ENCODE data around the gene CWC27.

Gene CWC27

DNA sequence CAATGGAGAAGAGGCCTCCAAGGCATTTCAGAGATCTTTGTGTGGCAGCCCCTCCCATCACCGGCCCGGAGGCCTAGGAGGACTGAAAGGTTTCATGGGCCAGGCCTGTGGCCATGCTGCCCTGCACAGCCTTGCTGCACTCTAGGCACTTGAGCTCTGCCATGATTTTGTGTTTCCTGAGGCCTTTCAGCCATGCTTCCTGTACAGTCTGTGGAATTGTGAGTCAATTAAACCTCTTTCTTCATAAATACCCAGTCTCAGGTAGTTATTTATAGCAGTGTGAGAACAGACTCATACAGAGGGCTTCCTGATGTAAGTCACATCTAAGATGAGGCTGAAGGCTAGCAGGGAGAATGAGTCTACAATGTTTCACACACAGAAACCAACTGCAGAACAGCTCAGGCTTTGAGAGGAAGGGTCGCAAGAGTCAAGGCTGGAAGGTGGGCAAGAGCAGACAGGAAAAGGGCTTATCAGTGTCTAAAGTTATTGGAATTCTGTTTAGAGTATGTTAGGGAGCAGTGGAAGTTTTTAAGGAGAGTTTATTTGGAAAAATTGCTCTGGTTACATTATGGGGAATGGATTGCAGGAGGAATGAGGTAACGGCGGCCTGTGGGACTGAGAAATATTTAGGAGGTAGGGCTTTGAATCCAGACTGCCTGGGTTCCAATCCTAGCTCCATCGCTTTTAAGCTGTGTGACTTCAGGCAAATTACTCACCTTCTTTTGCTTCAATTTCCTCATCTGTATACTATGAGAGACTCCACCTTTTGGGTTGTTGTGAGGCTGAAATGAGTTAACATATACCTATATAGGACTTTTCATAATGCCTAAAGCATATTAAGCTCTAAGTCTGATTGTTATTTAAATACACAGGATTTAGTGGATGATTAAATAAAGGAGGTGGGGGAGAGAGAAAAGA lies 291.2 kb downstream of the CWC27 start:
- no peak for DNase-seq (ENCODE audit: low read depth in 1 of 2, low spot score in 1 of 2)

DNA sequence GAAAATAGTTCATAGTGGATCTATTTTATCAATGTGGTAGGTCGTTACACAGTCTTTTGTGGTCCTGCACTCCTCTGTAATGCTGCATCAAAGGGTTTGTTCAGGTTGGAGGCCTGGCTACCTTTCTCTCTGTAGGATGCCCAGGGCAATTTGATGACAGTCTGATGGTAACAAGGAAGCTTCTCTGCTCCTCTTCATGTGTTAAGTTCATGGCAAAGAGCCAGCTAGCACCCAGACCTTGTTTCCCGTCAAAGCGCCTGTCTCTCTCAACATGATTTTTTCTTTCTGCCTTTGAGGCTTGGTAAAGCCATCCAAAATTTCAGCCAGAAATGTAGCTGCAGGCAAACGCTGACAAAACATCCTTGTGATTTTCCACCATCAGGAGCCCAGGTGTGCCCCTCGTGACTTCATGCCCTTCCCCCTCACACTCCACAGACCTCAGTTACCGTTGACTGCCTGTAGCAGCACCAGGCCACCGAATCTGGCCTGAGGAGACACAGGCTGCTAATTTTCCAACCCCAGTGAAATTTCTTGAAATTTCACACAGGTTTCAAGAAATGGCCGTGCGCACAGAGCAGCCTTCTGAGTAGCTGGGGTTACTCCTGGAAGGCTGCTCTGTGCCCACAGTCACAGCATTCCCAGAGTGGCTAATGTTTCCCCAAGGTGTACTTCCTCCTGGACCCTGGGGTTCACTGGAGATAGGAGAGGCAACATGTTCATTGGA lies 292.7 kb downstream of the CWC27 start:
- TF ChIP-seq, protein P1, sequence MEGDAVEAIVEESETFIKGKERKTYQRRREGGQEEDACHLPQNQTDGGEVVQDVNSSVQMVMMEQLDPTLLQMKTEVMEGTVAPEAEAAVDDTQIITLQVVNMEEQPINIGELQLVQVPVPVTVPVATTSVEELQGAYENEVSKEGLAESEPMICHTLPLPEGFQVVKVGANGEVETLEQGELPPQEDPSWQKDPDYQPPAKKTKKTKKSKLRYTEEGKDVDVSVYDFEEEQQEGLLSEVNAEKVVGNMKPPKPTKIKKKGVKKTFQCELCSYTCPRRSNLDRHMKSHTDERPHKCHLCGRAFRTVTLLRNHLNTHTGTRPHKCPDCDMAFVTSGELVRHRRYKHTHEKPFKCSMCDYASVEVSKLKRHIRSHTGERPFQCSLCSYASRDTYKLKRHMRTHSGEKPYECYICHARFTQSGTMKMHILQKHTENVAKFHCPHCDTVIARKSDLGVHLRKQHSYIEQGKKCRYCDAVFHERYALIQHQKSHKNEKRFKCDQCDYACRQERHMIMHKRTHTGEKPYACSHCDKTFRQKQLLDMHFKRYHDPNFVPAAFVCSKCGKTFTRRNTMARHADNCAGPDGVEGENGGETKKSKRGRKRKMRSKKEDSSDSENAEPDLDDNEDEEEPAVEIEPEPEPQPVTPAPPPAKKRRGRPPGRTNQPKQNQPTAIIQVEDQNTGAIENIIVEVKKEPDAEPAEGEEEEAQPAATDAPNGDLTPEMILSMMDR (IDR thresholded peaks at IDR 0.05; ENCODE audit: insufficient read depth, low read length): no peak
- TF ChIP-seq, protein P2, sequence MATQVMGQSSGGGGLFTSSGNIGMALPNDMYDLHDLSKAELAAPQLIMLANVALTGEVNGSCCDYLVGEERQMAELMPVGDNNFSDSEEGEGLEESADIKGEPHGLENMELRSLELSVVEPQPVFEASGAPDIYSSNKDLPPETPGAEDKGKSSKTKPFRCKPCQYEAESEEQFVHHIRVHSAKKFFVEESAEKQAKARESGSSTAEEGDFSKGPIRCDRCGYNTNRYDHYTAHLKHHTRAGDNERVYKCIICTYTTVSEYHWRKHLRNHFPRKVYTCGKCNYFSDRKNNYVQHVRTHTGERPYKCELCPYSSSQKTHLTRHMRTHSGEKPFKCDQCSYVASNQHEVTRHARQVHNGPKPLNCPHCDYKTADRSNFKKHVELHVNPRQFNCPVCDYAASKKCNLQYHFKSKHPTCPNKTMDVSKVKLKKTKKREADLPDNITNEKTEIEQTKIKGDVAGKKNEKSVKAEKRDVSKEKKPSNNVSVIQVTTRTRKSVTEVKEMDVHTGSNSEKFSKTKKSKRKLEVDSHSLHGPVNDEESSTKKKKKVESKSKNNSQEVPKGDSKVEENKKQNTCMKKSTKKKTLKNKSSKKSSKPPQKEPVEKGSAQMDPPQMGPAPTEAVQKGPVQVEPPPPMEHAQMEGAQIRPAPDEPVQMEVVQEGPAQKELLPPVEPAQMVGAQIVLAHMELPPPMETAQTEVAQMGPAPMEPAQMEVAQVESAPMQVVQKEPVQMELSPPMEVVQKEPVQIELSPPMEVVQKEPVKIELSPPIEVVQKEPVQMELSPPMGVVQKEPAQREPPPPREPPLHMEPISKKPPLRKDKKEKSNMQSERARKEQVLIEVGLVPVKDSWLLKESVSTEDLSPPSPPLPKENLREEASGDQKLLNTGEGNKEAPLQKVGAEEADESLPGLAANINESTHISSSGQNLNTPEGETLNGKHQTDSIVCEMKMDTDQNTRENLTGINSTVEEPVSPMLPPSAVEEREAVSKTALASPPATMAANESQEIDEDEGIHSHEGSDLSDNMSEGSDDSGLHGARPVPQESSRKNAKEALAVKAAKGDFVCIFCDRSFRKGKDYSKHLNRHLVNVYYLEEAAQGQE (IDR thresholded peaks at IDR 0.05; ENCODE audit: insufficient replicate concordance, low read depth): no peak
- Histone ChIP-seq H3K4me3 (replicated peaks; ENCODE audit: insufficient read depth, low read length) (no peak overlapping the region), H3K27ac (replicated peaks) (no peak overlapping the region), H3K27me3 (ENCODE audit: insufficient read depth, poor library complexity, severe bottlenecking) (no peaks in the 10 kb centered on the region)
- DNase-seq (ENCODE audit: low read depth in 1 of 2, low spot score in 1 of 2): no peak

More for the DNA sequence above, 291.2 kb downstream of the CWC27 start:
- H3K4me3 ChIP-seq (replicated peaks; ENCODE audit: insufficient read depth, low read length): no peak overlapping the region
- no peaks in the 10 kb centered on the region for H3K27me3 ChIP-seq (ENCODE audit: insufficient read depth, poor library complexity, severe bottlenecking)
- TF ChIP-seq SPI1 (IDR thresholded peaks at IDR 0.05; ENCODE audit: borderline replicate concordance, low read depth) (no peak), POLR2AphosphoS5 (IDR thresholded peaks at IDR 0.05; ENCODE audit: low read depth) (no peak), GABPA (IDR thresholded peaks at IDR 0.05; ENCODE audit: low read depth) (no peak)
- TF ChIP-seq, protein P1 (IDR thresholded peaks at IDR 0.05; ENCODE audit: insufficient read depth, low read length): no peak
- TF ChIP-seq, protein P2 (IDR thresholded peaks at IDR 0.05; ENCODE audit: insufficient replicate concordance, low read depth): no peak
- no peak overlapping the region for H3K27ac ChIP-seq (replicated peaks)

DNA sequence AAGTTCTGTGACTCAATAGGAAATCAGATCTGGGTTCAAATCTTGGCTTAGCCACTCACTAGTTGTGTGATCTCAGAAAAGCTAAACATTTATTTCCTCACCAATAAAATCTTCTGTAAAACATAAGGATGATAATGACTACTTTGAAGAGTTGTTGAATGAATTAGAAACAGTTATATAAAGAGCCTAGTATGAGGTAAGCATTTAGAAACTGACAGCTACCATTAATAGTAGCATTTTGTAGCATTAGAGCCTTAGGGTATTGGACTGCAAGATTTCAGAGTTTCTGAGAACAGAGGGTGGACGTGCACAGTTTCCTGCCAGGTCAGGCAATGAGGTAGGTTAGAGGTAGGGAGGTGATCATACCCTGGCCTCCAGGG lies 293.2 kb downstream of the CWC27 start:
- DNase-seq (ENCODE audit: low read depth in 1 of 2, low spot score in 1 of 2): no peak
- Histone ChIP-seq H3K4me3 (replicated peaks; ENCODE audit: insufficient read depth, low read length) (no peak overlapping the region), H3K27ac (replicated peaks) (no peak overlapping the region), H3K27me3 (ENCODE audit: insufficient read depth, poor library complexity, severe bottlenecking) (no peaks in the 10 kb centered on the region)
- TF ChIP-seq GABPA (IDR thresholded peaks at IDR 0.05; ENCODE audit: low read depth) (no peak), SPI1 (IDR thresholded peaks at IDR 0.05; ENCODE audit: borderline replicate concordance, low read depth) (no peak), POLR2AphosphoS5 (IDR thresholded peaks at IDR 0.05; ENCODE audit: low read depth) (no peak)
- TF ChIP-seq, protein P2 (IDR thresholded peaks at IDR 0.05; ENCODE audit: insufficient replicate concordance, low read depth): no peak
- TF ChIP-seq, protein P1 (IDR thresholded peaks at IDR 0.05; ENCODE audit: insufficient read depth, low read length): no peak
